ENCODE measurements around the gene ANKLE2.
A peak's percentile ranks its signal among the peaks of the same experiment; 100 is the strongest.
"Not testable (repeated sequence)": the region's sequence is repeated elsewhere in the genome, so short reads cannot be mapped to it uniquely, and the experiment has no call there.

Gene ANKLE2

GRCh38 chr12:132761032-132761920 is at the start of gene ANKLE2:
Gene ANKLE2, minus strand, starts transcription at chr12:132761832. Its CDS starts 34 bp downstream, at chr12:132761798.
- DNase-seq = peak; percentile 41

- not testable (repeated sequence) for DNase-seq
These were observed 47.8 kb upstream of the ANKLE2 start for GRCh38 chr12:132809391-132809790.

- no peak for DNase-seq
These were observed 45.9 kb upstream of the ANKLE2 start for GRCh38 chr12:132807295-132808092.

- DNase-seq = no peak
These were observed 45.2 kb upstream of the ANKLE2 start for GRCh38 chr12:132806857-132807256.

- no peak for DNase-seq
These were observed 42.8 kb upstream of the ANKLE2 start for GRCh38 chr12:132804426-132804861.

GRCh38 chr12:132803888-132804287 is 42.3 kb upstream of the ANKLE2 start:
- DNase-seq = no peak

GRCh38 chr12:132803125-132803524 is 41.5 kb upstream of the ANKLE2 start:
- no peak for DNase-seq

GRCh38 chr12:132801741-132802140 is 40.1 kb upstream of the ANKLE2 start:
- no peak for DNase-seq

GRCh38 chr12:132798836-132799235 is 37.2 kb upstream of the ANKLE2 start:
- DNase-seq = no peak

GRCh38 chr12:132797820-132798570 is 36.4 kb upstream of the ANKLE2 start:
- no peak for DNase-seq

GRCh38 chr12:132795847-132796246 is 34.2 kb upstream of the ANKLE2 start:
- no peak for DNase-seq

GRCh38 chr12:132791940-132792339 is 30.3 kb upstream of the ANKLE2 start:
- DNase-seq = not testable (repeated sequence)

- DNase-seq = no peak
These were observed 27.5 kb upstream of the ANKLE2 start for GRCh38 chr12:132789099-132789471.

GRCh38 chr12:132788375-132789098 is 26.9 kb upstream of the ANKLE2 start:
- DNase-seq = no peak

GRCh38 chr12:132787877-132788276 is 26.2 kb upstream of the ANKLE2 start:
- no peak for DNase-seq

- no peak for DNase-seq
These were observed 24.6 kb upstream of the ANKLE2 start for GRCh38 chr12:132786192-132786591.

GRCh38 chr12:132784580-132784979 is 22.9 kb upstream of the ANKLE2 start:
- no peak for DNase-seq

- DNase-seq = no peak
These were observed 22.4 kb upstream of the ANKLE2 start for GRCh38 chr12:132783917-132784531.

GRCh38 chr12:132781938-132782337 is 20.3 kb upstream of the ANKLE2 start:
- DNase-seq = no peak

GRCh38 chr12:132779781-132780353 is 18.2 kb upstream of the ANKLE2 start:
- DNase-seq = no peak

- no peak for DNase-seq
These were observed 16.0 kb upstream of the ANKLE2 start for GRCh38 chr12:132777614-132778013.
